ENCODE results near the gene DENND6B. TPM values are rescaled to one million over a fixed set of nuclear protein-coding genes. Genes with fewer than 3 reads are reported as not detected.

Gene DENND6B
- total RNA-seq, 1 experiment from 2014 or later: 4.5 TPM

- DNase-seq (ENCODE audit: low spot score): no peak
Observed at GRCh38 chr22:50272044-50272802, 54.6 kb downstream of the DENND6B start.

- peak; percentile 61 for DNase-seq (ENCODE audit: low spot score)
Observed at GRCh38 chr22:50271519-50271970, 55.3 kb downstream of the DENND6B start.

- no peak for DNase-seq (ENCODE audit: low spot score)
Observed at GRCh38 chr22:50270666-50271394, 56.0 kb downstream of the DENND6B start.

GRCh38 chr22:50269970-50270665 is 56.7 kb downstream of the DENND6B start, which contains the start of gene MAPK11:
Gene MAPK11 (minus strand): TSS chr22:50270380. CDS start chr22:50270292, 88 bp downstream.
- no peak for DNase-seq (ENCODE audit: low spot score)

- DNase-seq (ENCODE audit: low spot score): no peak
Observed at GRCh38 chr22:50269573-50269969, 57.2 kb downstream of the DENND6B start.

- DNase-seq (ENCODE audit: low spot score): peak; percentile 30
Observed at GRCh38 chr22:50268655-50269113, 58.1 kb downstream of the DENND6B start.

- no peak for DNase-seq (ENCODE audit: low spot score)
Observed at GRCh38 chr22:50267591-50268390, 59.0 kb downstream of the DENND6B start.

- no peak for DNase-seq (ENCODE audit: low spot score)
Observed at GRCh38 chr22:50266994-50267393, 59.8 kb downstream of the DENND6B start.

GRCh38 chr22:50264946-50265669 is 61.7 kb downstream of the DENND6B start:
- DNase-seq (ENCODE audit: low spot score): no peak

- DNase-seq (ENCODE audit: low spot score): no peak
Observed at GRCh38 chr22:50264104-50264745, 62.6 kb downstream of the DENND6B start.

- DNase-seq (ENCODE audit: low spot score): no peak
Observed at GRCh38 chr22:50262973-50263617, 63.7 kb downstream of the DENND6B start.

GRCh38 chr22:50262460-50262911 is 64.3 kb downstream of the DENND6B start:
- DNase-seq (ENCODE audit: low spot score): no peak

- no peak for DNase-seq (ENCODE audit: low spot score)
Observed at GRCh38 chr22:50261615-50262459, 65.0 kb downstream of the DENND6B start, which contains the start of gene MAPK12. Gene MAPK12 (minus strand): TSS chr22:50261683. CDS start chr22:50261509, 174 bp downstream.

- DNase-seq (ENCODE audit: low spot score): no peak
Observed at GRCh38 chr22:50260801-50261614, 65.8 kb downstream of the DENND6B start.

- DNase-seq (ENCODE audit: low spot score): no peak
Observed at GRCh38 chr22:50260434-50260800, 66.4 kb downstream of the DENND6B start.

- no peak for DNase-seq (ENCODE audit: low spot score)
Observed at GRCh38 chr22:50259302-50259701, 67.5 kb downstream of the DENND6B start.
